ENCODE data around the gene AACS. TPM values are rescaled to one million over a fixed set of nuclear protein-coding genes. Genes with fewer than 3 reads are reported as not detected.
"Not testable (repeated sequence)": the region's sequence is repeated elsewhere in the genome, so short reads cannot be mapped to it uniquely, and the experiment has no call there.

The AACS gene
- polyA plus RNA-seq, 1 donor: 19.1 TPM

- H3K27me3 ChIP-seq (ENCODE audit: control insufficient read depth, insufficient read depth, low read length): no peaks in the 10 kb centered on the region
- H3K36me3 ChIP-seq (ENCODE audit: control insufficient read depth, insufficient read depth, low read length): peaks cover 16% of the 10 kb centered on the region
- no CpG with 5 or more reads among the region's 12 CpGs for WGBS (ENCODE audit: insufficient coverage, low lambda C conversion rate)
- no peaks in the 10 kb centered on the region for H3K9me3 ChIP-seq (ENCODE audit: control insufficient read depth, low read depth, low read length)
- no peak overlapping the region for H3K4me3 ChIP-seq (ENCODE audit: low read length)
- no peak for DNase-seq
- no peaks in the 10 kb centered on the region for H3K4me1 ChIP-seq (ENCODE audit: control insufficient read depth, insufficient read depth, low read length)
- H3K27ac ChIP-seq (ENCODE audit: low read length): no peak overlapping the region
Measured at GRCh38 chr12:125071456-125071855, 6.2 kb downstream of the AACS start.

- peaks cover 20% of the 10 kb centered on the region for H3K36me3 ChIP-seq (ENCODE audit: control insufficient read depth, insufficient read depth, low read length)
- no peaks in the 10 kb centered on the region for H3K27me3 ChIP-seq (ENCODE audit: control insufficient read depth, insufficient read depth, low read length)
- no peaks in the 10 kb centered on the region for H3K4me1 ChIP-seq (ENCODE audit: control insufficient read depth, insufficient read depth, low read length)
- no peak overlapping the region for H3K27ac ChIP-seq (ENCODE audit: low read length)
- no peaks in the 10 kb centered on the region for H3K9me3 ChIP-seq (ENCODE audit: control insufficient read depth, low read depth, low read length)
- no peak for DNase-seq
- whole genome bisulfite sequencing (ENCODE audit: insufficient coverage, low lambda C conversion rate): no CpG with 5 or more reads among the region's 2 CpGs
- H3K4me3 ChIP-seq (ENCODE audit: low read length): no peak overlapping the region
Measured at GRCh38 chr12:125072496-125072895, 7.3 kb downstream of the AACS start.

- H3K9me3 ChIP-seq (ENCODE audit: control insufficient read depth, low read depth, low read length); H3K4me3 ChIP-seq (ENCODE audit: low read length); H3K27me3 ChIP-seq (ENCODE audit: control insufficient read depth, insufficient read depth, low read length); DNase-seq; H3K4me1 ChIP-seq (ENCODE audit: control insufficient read depth, insufficient read depth, low read length); H3K27ac ChIP-seq (ENCODE audit: low read length): not testable (repeated sequence)
- H3K36me3 ChIP-seq (ENCODE audit: control insufficient read depth, insufficient read depth, low read length): peaks cover 30% of the 10 kb centered on the region
- WGBS (ENCODE audit: insufficient coverage, low lambda C conversion rate): no CpG with 5 or more reads among the region's 2 CpGs
Measured at GRCh38 chr12:125074294-125074693, 9.1 kb downstream of the AACS start.

- DNase-seq: no peak
- no peaks in the 10 kb centered on the region for H3K27me3 ChIP-seq (ENCODE audit: control insufficient read depth, insufficient read depth, low read length)
- WGBS (ENCODE audit: insufficient coverage, low lambda C conversion rate): no CpG with 5 or more reads among the region's 6 CpGs
- H3K9me3 ChIP-seq (ENCODE audit: control insufficient read depth, low read depth, low read length): no peaks in the 10 kb centered on the region
- H3K4me3 ChIP-seq (ENCODE audit: low read length): no peak overlapping the region
- no peaks in the 10 kb centered on the region for H3K4me1 ChIP-seq (ENCODE audit: control insufficient read depth, insufficient read depth, low read length)
- H3K27ac ChIP-seq (ENCODE audit: low read length): no peak overlapping the region
- H3K36me3 ChIP-seq (ENCODE audit: control insufficient read depth, insufficient read depth, low read length): peaks cover 34% of the 10 kb centered on the region
Measured at GRCh38 chr12:125076103-125076502, 10.9 kb downstream of the AACS start.

- H3K27me3 ChIP-seq (ENCODE audit: control insufficient read depth, insufficient read depth, low read length): no peaks in the 10 kb centered on the region
- no peak for DNase-seq
- no peaks in the 10 kb centered on the region for H3K9me3 ChIP-seq (ENCODE audit: control insufficient read depth, low read depth, low read length)
- no CpG with 5 or more reads among the region's 10 CpGs for WGBS (ENCODE audit: insufficient coverage, low lambda C conversion rate)
- H3K4me1 ChIP-seq (ENCODE audit: control insufficient read depth, insufficient read depth, low read length): no peaks in the 10 kb centered on the region
- H3K27ac ChIP-seq (ENCODE audit: low read length): no peak overlapping the region
- H3K36me3 ChIP-seq (ENCODE audit: control insufficient read depth, insufficient read depth, low read length): peaks cover 40% of the 10 kb centered on the region
- H3K4me3 ChIP-seq (ENCODE audit: low read length): no peak overlapping the region
Measured at GRCh38 chr12:125079084-125079483, 13.8 kb downstream of the AACS start.

GRCh38 chr12:125079648-125080645, 14.7 kb downstream of the AACS start:
- H3K36me3 ChIP-seq (ENCODE audit: control insufficient read depth, insufficient read depth, low read length): peaks cover 39% of the 10 kb centered on the region
- H3K4me1 ChIP-seq (ENCODE audit: control insufficient read depth, insufficient read depth, low read length): no peaks in the 10 kb centered on the region
- WGBS (ENCODE audit: insufficient coverage, low lambda C conversion rate): 96% methylated on average over 9 of the region's 15 CpGs
- H3K4me3 ChIP-seq (ENCODE audit: low read length): no peak overlapping the region
- no peak overlapping the region for H3K27ac ChIP-seq (ENCODE audit: low read length)
- no peaks in the 10 kb centered on the region for H3K9me3 ChIP-seq (ENCODE audit: control insufficient read depth, low read depth, low read length)
- no peak for DNase-seq
- H3K27me3 ChIP-seq (ENCODE audit: control insufficient read depth, insufficient read depth, low read length): no peaks in the 10 kb centered on the region

GRCh38 chr12:125081427-125081826, 16.2 kb downstream of the AACS start:
- peaks cover 41% of the 10 kb centered on the region for H3K36me3 ChIP-seq (ENCODE audit: control insufficient read depth, insufficient read depth, low read length)
- 100% methylated on average over 1 of the region's 11 CpGs for whole genome bisulfite sequencing (ENCODE audit: insufficient coverage, low lambda C conversion rate)
- no peak for DNase-seq

GRCh38 chr12:125083072-125083471, 17.8 kb downstream of the AACS start:
- no peaks in the 10 kb centered on the region for H3K9me3 ChIP-seq (ENCODE audit: control insufficient read depth, low read depth, low read length)
- H3K4me1 ChIP-seq (ENCODE audit: control insufficient read depth, insufficient read depth, low read length): no peaks in the 10 kb centered on the region
- DNase-seq: no peak
- peaks cover 45% of the 10 kb centered on the region for H3K36me3 ChIP-seq (ENCODE audit: control insufficient read depth, insufficient read depth, low read length)
- H3K4me3 ChIP-seq (ENCODE audit: low read length): no peak overlapping the region
- no peaks in the 10 kb centered on the region for H3K27me3 ChIP-seq (ENCODE audit: control insufficient read depth, insufficient read depth, low read length)
- WGBS (ENCODE audit: insufficient coverage, low lambda C conversion rate): no CpG with 5 or more reads among the region's 6 CpGs
- H3K27ac ChIP-seq (ENCODE audit: low read length): no peak overlapping the region

More at GRCh38 chr12:125081427-125081826, 16.2 kb downstream of the AACS start:
- H3K4me1 ChIP-seq (ENCODE audit: control insufficient read depth, insufficient read depth, low read length): no peaks in the 10 kb centered on the region
- no peak overlapping the region for H3K27ac ChIP-seq (ENCODE audit: low read length)
- no peak overlapping the region for H3K4me3 ChIP-seq (ENCODE audit: low read length)
- no peaks in the 10 kb centered on the region for H3K9me3 ChIP-seq (ENCODE audit: control insufficient read depth, low read depth, low read length)
- no peaks in the 10 kb centered on the region for H3K27me3 ChIP-seq (ENCODE audit: control insufficient read depth, insufficient read depth, low read length)

- not testable (repeated sequence) for H3K27me3 ChIP-seq (ENCODE audit: control insufficient read depth, insufficient read depth, low read length); H3K27ac ChIP-seq (ENCODE audit: low read length); DNase-seq; H3K4me3 ChIP-seq (ENCODE audit: low read length); H3K9me3 ChIP-seq (ENCODE audit: control insufficient read depth, low read depth, low read length)
- Histone ChIP-seq H3K36me3 (ENCODE audit: control insufficient read depth, insufficient read depth, low read length) (peaks cover 47% of the 10 kb centered on the region), H3K4me1 (ENCODE audit: control insufficient read depth, insufficient read depth, low read length) (peaks cover 10% of the 10 kb centered on the region)
- WGBS (ENCODE audit: insufficient coverage, low lambda C conversion rate): no CpG with 5 or more reads among the region's 6 CpGs
Measured at GRCh38 chr12:125088199-125088598, 23.0 kb downstream of the AACS start.

GRCh38 chr12:125089083-125089482, 23.8 kb downstream of the AACS start:
- Histone ChIP-seq H3K4me1 (ENCODE audit: control insufficient read depth, insufficient read depth, low read length) (peaks cover 18% of the 10 kb centered on the region), H3K27me3 (ENCODE audit: control insufficient read depth, insufficient read depth, low read length) (no peaks in the 10 kb centered on the region), H3K9me3 (ENCODE audit: control insufficient read depth, low read depth, low read length) (no peaks in the 10 kb centered on the region), H3K36me3 (ENCODE audit: control insufficient read depth, insufficient read depth, low read length) (peaks cover 45% of the 10 kb centered on the region), H3K4me3 (ENCODE audit: low read length) (no peak overlapping the region), H3K27ac (ENCODE audit: low read length) (no peak overlapping the region)
- no CpG with 5 or more reads among the region's 9 CpGs for WGBS (ENCODE audit: insufficient coverage, low lambda C conversion rate)
- no peak for DNase-seq
